NCI-H128 (cell line): Measurements from ENCODE around the gene MPRIP.
"Not testable (repeated sequence)": the region's sequence is repeated elsewhere in the genome, so short reads cannot be mapped to it uniquely, and the experiment has no call there.

Experiments
- DNase-seq: peaks from one replicate; lab custom pipeline; 2025; ENCODE audit not compliant: unreplicated experiment; lab: John Stamatoyannopoulos, UW

Gene MPRIP

DNA sequence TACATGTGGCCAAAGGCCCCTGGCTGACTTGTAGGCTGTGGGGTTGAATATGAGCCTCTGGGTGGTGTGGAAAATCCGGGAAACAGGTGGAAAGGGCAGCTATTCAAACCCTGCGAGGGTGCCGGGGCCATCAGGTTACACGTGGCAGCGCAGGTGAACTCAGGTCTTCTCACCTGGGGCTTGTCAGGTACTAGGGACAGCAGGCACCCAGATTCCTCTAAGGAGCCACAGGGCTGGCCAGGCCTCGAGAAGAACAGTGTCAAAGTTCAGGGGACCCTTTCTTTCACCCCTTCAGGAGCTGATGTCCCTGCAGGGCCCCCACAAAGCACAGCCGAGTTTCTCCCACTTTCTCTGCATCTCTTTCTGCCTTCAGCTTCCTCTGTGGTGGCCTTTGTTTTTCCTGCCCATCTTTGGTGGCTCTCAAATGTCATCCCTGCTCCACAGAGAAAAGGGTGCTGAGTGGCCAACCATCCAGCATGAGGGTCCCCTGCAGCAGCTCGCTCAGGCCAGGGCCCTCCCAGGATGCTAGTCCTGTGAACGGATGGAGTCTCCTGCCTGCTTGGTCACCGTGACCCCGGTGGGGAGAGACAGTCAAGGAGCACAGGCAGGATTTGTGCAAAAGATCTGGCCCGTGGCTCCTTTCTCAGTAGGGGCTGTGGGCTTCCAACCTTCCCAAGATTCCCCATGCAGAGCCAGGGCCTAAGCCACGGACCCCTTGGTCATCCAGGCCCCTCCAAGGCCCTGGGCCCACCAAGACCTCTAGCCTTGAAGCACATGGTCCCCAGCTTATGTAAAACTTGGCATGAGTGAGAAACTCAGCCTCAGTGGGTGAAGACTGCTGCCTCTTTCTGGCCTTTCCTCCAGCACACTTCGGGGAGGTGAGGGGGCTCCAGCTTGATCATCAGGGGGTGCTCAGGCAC is 28.2 kb upstream of the MPRIP start:
- not testable (repeated sequence) for DNase-seq

DNA sequence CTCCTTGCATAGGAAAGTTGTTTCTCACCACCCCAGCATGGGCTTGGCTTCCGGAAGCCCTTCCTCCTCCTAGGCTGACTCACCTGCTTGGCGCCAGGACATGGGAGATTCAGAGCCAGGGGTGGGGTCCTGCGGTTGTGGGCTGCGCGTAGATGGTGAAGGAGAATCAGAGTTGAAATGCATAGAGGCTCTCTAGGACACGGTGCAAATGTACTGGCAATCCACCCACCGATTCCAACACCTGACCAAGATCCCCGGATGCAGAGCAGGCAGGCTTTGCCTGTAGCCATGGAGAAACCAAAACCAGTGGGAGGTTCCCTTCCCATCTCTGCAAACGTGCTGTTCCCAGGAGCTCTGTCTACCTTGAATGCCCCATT is 27.5 kb upstream of the MPRIP start:
- not testable (repeated sequence) for DNase-seq

DNA sequence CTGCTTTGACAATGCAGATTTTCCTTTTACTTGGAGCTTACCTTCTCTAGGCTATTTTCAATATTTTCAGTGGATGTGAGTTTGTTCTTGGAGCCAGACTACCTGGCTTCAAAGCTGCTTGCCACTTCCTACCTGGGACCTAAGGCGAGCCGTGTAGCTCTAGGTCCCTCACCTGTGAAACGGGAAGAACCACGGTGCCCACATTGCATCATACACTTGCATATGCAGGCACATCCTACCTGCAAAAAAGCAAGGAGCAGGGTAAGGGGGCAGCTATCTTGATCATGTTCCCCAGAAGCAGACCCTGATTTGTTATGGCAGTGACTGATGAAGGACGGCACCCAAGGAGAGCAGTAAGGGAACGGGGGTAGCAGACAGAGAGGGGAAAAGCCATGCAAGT is 27.0 kb upstream of the MPRIP start:
- DNase-seq: no peak

- DNase-seq: not testable (repeated sequence)
Measured at GRCh38 chr17:17016199-17017197, 25.8 kb upstream of the MPRIP start.

GRCh38 chr17:17017343-17018014 is 24.8 kb upstream of the MPRIP start:
- DNase-seq: no peak

- DNase-seq: no peak
Measured at GRCh38 chr17:17018021-17018441, 24.2 kb upstream of the MPRIP start.

GRCh38 chr17:17018612-17019429 is 23.4 kb upstream of the MPRIP start:
- DNase-seq: no peak

DNA sequence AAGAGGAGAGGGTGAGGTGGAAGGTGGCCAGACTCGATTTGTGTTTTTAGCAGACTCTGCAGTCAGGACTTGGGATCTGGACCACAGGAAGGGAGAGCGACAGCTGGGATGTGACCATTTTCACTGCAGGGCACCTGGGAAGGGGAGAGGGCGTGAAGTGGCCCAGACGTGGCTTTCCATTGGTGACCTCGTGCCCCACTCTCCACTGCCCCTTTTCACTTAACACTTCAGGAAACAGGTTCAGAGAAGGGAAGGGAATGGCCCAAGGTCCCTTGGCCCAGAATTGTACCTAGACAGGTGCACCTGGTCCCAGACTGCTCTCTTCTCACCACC is 22.9 kb upstream of the MPRIP start:
- no peak for DNase-seq

DNA sequence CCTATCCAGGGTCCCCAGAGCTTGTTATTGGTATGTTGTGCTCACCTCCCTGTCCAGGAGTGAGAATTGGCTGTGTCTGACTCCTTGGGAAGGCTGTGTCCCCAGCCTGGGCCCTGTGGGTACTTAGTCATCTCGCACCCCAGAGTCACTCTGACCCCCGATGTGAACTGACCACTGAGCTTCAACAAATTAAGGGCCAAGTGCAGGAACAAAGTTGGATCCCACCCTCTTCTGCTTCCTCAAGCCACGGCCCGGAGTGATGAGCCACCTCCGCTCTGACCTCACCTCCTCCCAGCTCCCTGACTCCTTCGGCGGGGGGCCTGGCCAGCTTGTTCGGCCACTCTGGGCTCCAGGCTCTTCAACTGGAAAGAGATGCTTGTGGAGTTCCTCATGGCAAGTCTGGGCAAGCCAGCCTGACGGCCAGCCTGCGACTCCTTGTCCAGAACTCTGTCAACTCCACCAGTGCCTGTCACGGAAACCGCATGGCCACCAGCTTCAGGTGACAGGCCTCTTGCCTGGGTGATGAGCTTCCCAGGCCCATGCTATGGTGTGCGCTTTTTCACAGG is 22.3 kb upstream of the MPRIP start:
- no peak for DNase-seq

- no peak for DNase-seq
Measured at GRCh38 chr17:17020821-17021193, 21.4 kb upstream of the MPRIP start.

GRCh38 chr17:17021194-17021863 is 20.9 kb upstream of the MPRIP start:
- no peak for DNase-seq

DNA sequence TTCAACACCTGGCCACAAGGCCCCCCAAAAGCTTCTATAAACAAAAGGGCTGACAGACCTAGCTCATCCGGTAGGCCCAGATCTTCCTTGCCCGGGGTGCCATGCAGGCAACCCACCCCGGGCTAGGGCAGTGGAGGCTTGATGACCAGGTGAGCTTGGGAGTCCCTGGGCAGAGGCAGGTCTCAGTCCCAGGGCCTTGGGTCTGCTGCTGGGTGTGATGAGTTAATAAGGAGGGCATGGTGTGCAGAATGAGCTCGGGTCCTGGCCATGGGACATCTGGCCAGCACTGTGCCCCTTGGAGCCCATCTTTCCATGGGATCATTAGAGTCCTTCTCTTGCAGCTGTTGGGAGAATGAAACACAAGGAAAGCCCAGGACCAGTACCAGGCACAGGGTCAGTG is 20.2 kb upstream of the MPRIP start:
- DNase-seq: no peak

- DNase-seq: no peak
Measured at GRCh38 chr17:17022456-17022855, 19.8 kb upstream of the MPRIP start.

DNA sequence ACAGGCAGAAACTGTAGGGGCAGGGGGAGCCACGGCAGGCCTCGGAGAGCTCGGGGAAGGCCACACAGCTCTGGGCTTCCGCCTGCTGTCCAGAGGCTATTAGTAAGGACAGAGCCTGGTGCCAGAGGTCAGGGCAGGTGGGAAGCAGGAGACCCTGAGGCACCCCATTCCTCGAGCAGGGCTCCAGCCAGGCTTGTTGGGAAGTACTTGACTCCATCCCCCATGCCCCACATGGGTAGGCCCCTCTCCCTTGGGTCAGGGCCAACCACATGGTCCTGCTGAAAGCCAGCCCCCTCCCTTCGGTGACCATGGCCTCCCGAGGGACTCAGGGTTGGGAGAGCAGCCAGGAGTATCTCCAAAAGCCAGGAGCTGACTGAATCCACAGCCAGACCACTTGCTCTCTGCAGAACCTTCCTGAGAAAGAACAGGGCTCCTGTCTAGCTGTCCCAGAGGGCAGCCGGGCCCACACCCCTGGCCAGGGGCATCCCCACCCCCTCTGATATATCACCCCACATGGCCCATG is 17.4 kb upstream of the MPRIP start:
- no peak for DNase-seq

DNA sequence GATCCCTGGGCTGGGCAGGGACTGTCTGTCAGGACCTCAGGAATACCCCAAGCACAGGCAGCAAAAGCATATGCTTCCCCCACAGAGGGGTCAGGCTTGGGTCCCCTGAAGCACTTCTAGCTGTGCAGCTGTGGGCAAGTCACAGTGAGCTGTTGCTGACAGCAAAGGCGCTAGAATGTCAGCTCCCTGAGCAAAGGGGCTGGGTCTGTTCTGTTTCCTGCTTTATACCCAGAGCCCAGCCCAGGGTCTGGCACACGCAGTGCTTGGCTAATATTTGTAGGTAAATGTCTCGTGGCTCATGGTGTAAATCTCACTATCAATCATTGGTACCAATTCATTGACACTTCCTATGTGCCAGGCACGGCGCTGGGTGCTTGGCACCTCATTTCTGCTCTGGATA is 16.6 kb upstream of the MPRIP start:
- no peak for DNase-seq

DNA sequence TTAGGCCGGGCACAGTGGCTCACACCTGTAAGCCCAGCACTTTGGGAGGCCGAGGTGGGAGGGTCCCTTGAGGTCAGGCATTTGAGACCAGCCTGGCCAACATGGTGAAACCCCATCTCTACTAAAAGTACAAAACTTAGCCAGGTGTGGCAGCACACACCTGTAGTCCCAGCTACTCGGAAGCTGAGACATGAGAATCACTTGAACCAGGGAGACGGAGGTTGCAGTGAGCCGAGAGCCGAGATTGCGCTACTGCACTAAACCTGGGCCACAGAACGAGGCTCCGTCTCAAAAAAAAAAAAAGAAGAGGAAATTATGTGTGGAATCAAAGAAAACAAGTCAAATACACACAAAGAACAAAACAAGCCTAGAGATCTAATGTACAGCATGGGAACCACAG is 16.1 kb upstream of the MPRIP start:
- no peak for DNase-seq

DNA sequence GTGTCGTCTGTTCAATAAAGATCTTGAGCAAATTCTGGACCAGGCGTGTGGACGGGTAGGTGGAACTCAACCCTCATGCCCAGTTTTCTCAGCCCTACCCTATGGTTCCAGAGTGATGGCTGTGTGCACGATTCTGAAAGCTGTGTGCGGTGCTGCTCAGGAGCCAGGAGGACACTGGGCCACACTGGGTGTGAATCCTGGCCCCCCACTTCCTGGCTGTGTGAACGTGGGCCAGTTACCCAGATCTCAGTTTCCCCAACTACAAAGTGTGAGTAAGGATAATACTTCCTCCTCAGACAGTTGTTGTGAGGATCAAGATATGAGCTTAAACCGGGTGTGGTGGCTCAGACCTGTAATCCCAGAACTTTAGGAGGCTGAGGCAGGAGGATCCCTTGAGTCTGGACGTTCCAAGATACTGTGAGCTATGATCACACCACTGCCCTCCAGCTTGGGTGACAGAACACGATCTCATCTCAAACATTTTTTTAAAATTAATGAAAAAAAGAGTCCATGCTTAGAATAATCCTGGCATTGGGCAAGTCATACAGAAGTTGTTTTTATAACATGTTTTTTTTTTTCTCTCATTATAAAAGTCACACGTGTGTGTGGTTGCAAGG is 14.7 kb upstream of the MPRIP start:
- DNase-seq: no peak

DNA sequence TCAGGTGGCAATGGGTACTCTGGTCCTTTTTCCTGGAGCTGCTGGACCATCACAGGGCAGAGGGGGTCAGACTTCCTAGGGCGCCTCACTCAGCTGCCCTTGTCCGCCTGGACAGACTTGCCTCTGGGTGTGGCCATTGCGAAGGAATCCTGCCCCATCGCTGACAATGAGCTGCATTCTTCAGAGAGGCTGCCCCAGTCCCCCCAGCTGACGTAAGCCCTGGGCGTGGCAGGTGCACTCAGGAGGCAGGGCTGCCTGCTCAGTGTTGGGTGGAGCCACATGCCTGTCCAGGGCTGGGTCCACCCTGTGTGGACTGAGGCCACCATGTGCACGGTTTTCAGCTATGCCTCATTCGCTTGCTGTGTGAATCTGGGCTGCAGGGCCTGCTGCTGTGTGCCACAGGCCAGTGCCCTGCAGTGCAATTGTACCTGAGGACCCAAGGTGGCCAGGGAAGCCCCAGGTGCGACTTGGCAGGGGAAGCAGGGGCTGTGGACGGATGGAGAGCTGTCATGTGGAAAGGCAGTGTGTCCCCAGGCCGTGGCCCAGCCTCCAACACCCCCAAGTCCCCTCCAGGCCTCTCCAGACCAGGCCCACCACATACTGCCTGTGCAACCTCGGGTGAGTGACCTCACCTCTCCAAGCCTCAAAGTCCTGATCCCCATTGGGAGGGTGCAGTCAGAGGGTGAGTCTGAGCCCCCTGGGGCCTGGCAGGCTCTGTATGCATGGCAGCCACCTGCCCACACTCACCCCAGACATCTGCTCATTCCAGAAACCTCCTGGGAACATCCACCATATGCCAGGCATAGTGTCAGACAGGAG is 14.0 kb upstream of the MPRIP start:
- DNase-seq: no peak
